GM18499 (cell line): ENCODE data around the gene NMD3.
"Not testable (repeated sequence)": the region's sequence is repeated elsewhere in the genome, so short reads cannot be mapped to it uniquely, and the experiment has no call there.

Source experiments
- ATAC-seq: cut with Tn5 transposase; IDR thresholded peaks from one replicate; pipeline ENCODE4 v1.9.1; 2021; ENCODE audit warnings: moderate number of reproducible peaks; ENCODE audit not compliant: insufficient read depth, unreplicated experiment

The NMD3 gene

DNA sequence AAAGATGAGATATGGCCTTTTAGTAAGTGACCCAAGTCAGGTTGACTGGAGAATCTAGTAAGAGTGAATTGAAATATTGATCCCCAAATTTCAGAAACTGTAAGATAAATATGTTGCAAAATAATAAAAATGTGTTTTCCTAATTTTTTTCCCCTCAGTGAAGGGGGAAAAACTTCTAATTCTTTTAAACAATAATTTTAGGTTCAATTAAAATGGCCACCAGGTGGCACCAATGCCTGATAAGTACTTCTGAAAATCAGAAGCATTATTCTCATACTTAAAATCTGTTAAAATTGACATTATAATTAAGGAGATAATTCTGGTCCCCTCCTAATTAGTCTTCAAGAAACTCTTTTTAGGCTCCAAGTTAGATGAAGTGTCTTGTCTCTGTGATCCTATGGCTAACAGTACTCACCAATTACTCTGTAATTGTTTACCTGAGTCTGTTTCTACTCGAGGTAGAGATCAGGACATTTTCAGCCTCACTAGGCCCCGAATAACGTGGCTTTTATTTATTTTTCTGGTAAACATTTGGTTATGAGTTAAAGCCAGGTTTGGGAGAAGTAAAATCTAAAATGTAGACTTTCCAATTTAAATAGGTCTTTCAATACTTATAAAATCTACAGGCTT, 52.6 kb downstream of the NMD3 start:
- ATAC-seq: no peak

DNA sequence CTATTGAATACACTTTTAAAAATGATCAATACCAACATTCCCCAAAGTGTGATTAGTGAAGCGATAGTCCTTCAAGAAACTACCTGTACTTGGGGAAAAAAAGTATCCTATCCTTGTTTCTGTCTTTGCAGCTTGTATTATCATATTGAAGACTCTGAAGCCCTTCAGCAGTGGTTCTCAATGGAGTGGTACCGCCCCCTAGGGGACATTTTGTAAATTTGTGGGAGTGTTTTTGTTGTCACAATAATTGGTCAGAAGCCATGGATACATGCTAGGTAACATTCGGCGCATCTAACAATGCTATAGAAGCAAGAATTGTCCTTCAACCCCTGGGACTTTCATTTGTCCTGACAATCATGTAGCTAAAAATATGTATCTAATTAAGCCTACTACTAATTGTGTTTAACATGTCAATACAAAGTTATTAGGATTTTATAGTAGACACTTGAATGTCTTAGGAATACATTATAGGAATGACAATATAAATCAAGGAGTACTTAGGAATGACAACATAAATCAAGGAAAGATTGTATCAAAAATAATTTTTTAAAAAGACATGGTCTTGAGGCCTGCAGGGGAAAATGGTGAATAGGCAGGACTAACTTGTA, 53.7 kb downstream of the NMD3 start:
- ATAC-seq: no peak

DNA sequence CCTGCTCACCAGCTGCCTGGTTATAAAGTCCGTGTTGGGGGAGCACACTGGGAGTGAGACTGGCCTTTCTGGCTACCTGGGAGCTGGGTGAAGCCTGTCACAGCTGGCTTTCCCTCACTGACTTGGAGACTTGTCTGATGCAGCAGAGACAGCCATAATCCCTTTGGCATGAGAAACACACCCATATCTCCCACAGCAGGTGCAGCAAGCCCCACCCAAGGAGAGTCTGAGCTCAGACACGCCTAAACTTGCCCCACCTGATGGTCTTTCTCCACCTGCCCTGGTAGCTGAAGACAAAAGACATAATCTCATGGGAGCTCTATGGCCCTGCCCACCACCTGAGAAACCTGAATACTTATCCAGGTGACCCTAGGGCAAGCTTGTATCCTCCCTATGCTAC, 54.8 kb downstream of the NMD3 start:
- ATAC-seq: no peak

DNA sequence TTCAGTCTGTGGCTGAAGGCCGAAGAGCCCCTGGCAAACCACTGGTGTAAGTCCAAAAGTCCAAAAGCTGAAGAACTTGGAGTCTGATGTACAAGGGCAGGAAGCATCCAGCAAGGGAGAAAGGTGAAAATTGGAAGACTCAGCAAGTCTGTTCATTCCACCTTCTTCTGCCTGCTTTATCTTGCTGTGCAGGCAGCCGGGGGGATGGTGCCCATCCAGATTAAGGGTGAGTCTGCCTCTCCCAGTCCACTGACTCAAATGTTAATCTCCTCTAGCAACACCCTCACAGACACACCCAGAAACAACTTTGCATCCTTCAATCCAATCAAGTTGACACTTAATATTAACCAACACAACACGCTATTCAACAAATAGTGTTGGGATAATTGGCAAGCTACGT, 61.3 kb downstream of the NMD3 start:
- ATAC-seq: not testable (repeated sequence)

DNA sequence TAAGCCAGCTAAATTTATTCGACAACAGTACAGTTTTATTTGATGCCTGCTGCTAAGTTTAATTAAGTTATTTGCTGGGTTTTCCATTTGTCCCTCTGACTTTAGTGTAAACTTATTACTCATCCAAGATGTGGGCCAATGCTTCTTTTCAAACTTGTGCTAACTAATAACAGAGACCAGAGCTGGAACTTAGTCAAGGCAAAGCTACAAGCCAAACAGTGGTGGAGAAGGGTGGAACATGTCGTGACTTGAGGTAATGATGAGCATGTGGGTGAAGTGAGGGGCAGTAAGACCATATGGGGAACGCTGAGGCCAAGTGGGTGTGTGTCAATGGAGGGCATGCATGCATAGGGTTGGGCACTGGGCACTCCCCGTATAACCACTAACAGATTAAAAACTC, 63.9 kb downstream of the NMD3 start:
- no peak for ATAC-seq

DNA sequence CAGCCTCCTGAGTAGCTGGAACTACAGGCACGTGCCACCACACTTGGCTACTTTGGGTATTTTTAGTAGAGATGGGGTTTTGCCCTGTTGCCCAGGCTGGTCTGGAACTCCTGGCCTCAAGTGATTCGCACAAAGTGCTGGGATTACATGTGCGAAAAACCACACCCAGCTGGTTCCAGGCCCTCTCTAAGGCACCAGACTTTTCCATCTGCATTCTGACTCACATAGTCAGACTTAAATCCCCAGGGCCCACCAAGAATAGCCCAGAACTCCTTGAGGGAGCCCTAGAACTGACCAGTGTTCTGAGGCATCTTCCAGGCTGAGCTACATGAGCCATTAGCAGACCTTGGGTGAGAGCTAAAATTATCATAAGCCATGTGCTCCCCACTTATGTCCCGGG, 68.1 kb downstream of the NMD3 start:
- no peak for ATAC-seq

DNA sequence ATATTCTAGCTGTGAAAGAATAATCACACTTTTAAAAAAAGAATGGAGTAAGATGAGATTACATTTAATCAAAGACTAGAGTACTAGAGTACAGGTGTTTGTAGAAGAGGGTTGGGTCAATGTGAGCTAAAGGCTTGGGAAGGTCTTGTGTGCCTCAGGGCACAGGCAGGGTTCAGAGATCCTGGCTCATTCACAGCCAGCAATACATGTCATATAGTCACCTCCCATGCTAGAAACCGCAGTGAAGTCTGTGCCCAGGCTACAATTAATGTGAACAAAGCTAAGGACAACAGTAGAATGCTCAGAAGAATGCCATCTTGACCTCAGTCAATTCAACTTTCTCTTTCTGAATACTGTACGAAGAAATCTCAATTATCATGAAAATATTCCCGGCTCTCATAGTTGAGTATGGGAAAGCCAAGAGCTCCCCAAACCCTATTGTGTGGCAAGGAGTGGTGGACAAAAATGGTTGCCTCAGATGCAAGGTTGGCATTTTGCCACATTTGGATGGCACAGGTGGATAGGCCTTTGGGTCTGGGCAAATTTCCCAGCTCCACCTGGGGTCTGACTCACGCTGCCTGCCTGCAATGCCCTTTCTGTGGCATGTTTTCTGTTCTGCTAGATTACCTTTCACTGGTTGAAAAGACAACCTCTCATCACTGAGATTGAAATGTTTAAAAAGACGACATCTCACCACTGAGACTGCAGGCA, 70.2 kb downstream of the NMD3 start:
- no peak for ATAC-seq

DNA sequence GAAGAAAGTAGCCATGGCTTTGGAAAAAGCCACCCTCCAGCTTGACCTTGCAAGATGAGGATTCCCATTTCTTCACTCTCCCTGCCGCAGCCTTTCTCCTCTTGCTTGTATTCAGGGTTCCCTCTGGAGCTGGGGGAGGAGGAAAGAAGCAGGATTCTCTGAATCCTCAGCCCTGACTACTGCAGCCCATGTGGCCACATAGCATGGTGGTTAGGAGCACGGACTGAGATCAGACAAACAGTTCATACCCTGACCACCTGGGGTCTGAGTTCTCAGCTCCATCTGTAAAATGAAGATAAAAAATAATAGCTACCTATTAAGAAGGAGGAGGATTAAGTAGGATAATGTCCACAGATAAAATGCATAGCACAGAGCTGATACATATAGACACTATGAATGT, 72.3 kb downstream of the NMD3 start:
- ATAC-seq: no peak

DNA sequence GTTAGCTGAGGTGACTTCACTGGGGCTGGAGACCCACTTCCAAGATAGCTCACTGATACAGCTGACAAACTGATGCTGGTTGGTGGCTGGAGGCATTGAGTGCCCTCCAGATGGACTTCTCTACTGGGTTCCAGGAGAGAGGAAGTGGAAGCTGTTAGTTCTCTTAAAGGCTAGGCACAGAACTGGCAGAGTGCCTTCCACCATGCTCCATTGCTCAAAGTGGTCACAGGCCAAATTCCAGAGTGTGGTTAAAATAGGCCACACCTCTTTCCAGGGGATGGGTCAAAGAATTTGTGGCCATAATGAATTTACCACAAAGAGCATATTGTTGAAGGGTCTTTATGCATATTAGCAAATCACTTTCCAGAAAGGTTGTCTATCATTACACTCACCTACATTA, 74.2 kb downstream of the NMD3 start:
- ATAC-seq: no peak

DNA sequence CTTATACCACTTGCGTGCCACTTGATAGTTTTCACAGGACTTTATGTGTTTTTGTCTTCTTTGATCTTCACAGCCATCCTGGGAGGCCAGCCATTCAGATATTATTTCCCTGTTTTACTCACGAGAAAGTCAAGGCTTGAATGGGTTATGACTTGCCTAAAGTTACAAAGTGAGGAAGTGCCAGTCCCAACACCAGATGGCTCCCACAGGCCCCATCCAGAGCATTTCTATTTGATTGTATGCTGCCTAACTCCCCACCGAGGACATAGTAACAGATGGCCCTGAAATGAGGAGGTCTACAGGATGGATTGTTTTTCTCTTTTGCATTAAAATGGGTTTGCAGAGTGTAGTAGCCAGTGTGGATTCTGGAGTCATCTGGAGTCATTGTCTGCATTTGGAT, 75.7 kb downstream of the NMD3 start:
- ATAC-seq: no peak
